Osteocyte (in vitro differentiated cells): ENCODE results near the gene TXLNA. TPM values are rescaled to one million over a fixed set of nuclear protein-coding genes. Genes with fewer than 3 reads are reported as not detected.

ENCODE experiments used
- DNase-seq: peaks from one replicate; pipeline ENCODE4 v3.0.0; 2021; ENCODE audit warnings: mixed read lengths; ENCODE audit not compliant: unreplicated experiment; ENCODE audit errors: extremely low spot score
- H3K27ac Mint-ChIP-seq: one replicate; pipeline ENCODE4 v1.8.0; 2021; ENCODE audit warnings: mild to moderate bottlenecking, mixed read lengths; ENCODE audit not compliant: unreplicated experiment
- H3K27me3 Mint-ChIP-seq: one replicate; pipeline ENCODE4 v1.8.0; 2021; ENCODE audit warnings: mixed read lengths; ENCODE audit not compliant: unreplicated experiment
- H3K36me3 Mint-ChIP-seq: one replicate; pipeline ENCODE4 v1.8.0; 2021; ENCODE audit warnings: mixed read lengths; ENCODE audit not compliant: unreplicated experiment
- H3K4me1 Mint-ChIP-seq: one replicate; pipeline ENCODE4 v1.8.0; 2021; ENCODE audit warnings: mixed read lengths; ENCODE audit not compliant: unreplicated experiment
- H3K4me3 Mint-ChIP-seq: one replicate; pipeline ENCODE4 v1.8.0; 2021; ENCODE audit warnings: mild to moderate bottlenecking, moderate library complexity, mixed read lengths; ENCODE audit not compliant: unreplicated experiment
- H3K9me3 Mint-ChIP-seq: one replicate; pipeline ENCODE4 v1.8.0; 2021; ENCODE audit warnings: mixed read lengths; ENCODE audit not compliant: unreplicated experiment
- total RNA-seq: library from RNA; stranded (reverse); gene quantifications from 2 replicates; pipeline ENCODE4 v1.2.1, GENCODE V29; 2021
- TF ChIP-seq, protein P1 (sequence below): fragments of 200-600 bp; sonication (generic); IDR thresholded peaks from 2 replicates; pipeline ENCODE4 v1.5.0; 2021; ENCODE audit warnings: antibody characterized with exemption, mild to moderate bottlenecking, moderate library complexity

TXLNA gene
- total RNA-seq, 1 donor from 2014 or later: 77.3 TPM

DNA sequence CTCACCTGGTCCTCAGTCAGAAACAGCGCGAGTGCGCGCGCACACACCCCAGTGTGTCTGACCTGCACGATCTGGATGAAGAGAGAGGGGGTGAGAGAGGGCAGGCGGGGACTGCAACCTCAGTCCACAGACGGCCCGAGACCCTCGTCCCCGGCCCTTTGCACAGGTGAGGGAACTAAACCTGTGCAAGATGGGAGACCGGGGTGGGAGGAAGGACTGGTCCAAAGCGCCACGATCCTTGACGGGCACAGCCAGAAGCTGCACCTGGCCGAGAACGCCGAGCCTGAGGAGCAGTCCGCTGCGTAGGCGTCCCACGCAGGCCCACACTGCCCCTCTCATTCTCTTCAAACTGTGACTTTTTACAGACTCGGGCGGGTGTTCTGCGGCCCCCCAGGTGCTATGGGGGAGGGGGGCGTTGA is 25.5 kb downstream of the TXLNA start:
- TF ChIP-seq, protein P1, sequence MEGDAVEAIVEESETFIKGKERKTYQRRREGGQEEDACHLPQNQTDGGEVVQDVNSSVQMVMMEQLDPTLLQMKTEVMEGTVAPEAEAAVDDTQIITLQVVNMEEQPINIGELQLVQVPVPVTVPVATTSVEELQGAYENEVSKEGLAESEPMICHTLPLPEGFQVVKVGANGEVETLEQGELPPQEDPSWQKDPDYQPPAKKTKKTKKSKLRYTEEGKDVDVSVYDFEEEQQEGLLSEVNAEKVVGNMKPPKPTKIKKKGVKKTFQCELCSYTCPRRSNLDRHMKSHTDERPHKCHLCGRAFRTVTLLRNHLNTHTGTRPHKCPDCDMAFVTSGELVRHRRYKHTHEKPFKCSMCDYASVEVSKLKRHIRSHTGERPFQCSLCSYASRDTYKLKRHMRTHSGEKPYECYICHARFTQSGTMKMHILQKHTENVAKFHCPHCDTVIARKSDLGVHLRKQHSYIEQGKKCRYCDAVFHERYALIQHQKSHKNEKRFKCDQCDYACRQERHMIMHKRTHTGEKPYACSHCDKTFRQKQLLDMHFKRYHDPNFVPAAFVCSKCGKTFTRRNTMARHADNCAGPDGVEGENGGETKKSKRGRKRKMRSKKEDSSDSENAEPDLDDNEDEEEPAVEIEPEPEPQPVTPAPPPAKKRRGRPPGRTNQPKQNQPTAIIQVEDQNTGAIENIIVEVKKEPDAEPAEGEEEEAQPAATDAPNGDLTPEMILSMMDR: no peak
- H3K9me3 Mint-ChIP-seq: no peaks in the 10 kb centered on the region
- peaks cover 26% of the 10 kb centered on the region for H3K4me1 Mint-ChIP-seq
- no peaks in the 10 kb centered on the region for H3K27me3 Mint-ChIP-seq
- no peaks in the 10 kb centered on the region for H3K36me3 Mint-ChIP-seq
- peak overlapping the region; percentile 85 for H3K4me3 Mint-ChIP-seq
- DNase-seq: no peak
- peak overlapping the region; percentile 84 for H3K27ac Mint-ChIP-seq

DNA sequence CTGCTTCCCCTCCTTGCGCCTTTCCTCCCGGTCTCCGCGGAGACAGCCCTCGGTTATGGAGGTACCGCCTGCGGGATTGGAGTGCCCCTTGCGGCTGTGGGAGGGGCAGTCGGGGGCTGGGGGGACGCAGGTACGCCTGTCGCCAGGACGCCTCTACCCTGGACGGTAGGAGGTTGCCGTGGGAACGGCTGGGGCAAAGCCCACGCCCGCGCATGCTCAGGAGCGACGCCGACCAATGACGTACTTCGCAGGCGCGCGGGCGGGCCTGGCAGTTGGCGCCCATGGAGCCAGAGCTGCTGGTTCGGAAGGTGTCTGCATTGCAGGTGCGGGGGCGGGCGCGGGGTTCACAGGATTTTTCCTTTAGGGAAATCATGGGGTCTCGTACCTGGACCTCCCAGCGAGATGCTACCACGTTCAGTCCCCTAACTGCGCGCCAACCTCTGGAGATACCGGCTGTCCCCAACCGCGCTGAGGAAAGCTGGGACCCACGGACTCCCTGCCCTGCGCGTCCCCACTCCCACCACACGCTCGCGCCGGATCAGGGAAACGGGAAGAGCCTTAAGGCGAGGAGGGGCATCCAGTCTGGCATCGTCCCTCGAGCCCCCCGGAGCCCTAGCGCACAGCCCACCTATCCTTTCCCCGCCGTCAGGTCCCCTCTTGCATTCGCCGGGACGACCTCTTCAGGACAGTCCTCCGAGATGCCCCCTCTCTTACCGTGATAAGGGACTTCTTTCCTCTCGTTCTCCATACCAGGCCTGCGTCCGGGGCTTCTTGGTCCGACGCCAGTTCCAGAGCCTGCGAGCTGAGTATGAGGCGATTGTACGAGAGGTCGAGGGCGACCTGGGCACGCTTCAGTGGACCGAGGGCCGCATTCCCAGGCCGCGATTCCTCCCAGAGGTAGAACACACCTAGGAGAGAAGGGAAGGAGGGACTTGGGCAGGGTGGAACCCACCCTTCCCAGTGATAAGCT is 26.2 kb downstream of the TXLNA start, which contains the start of gene IQCC:
TSS of gene IQCC (plus strand) at position 271 of the 970 bp plus-strand sequence. CDS start at position 282, 11 bp downstream.
- peaks cover 22% of the 10 kb centered on the region for H3K4me1 Mint-ChIP-seq
- no peaks in the 10 kb centered on the region for H3K36me3 Mint-ChIP-seq
- peak within 1 kb of the TSS; percentile 84 for H3K27ac Mint-ChIP-seq
- peak; percentile 95 for DNase-seq
- peak within 1 kb of the TSS; percentile 85 for H3K4me3 Mint-ChIP-seq
- TF ChIP-seq, protein P1: no peak
- H3K9me3 Mint-ChIP-seq: no peaks in the 10 kb centered on the region
- no peaks in the 10 kb centered on the region for H3K27me3 Mint-ChIP-seq

DNA sequence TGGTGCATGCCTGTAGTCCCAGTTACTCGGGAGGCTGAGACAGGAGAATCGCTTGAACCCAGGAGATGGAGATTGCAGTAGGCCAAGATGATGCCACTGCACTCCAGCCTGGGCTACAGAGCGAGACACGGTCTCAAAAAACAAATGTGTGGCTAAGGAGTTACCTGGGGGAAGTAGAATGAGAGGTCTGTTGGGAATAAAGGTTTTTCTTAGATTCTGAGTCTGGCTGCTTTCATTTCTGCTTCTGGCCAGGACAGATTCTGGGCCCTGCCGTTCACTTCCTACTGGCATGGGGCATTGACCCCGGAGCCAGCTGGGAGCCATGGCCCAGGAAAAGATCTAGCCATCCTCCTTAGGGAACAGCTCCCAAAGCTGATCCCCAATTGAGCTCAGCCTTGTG is 29.0 kb downstream of the TXLNA start:
- no peaks in the 10 kb centered on the region for H3K36me3 Mint-ChIP-seq
- no peak overlapping the region for H3K27ac Mint-ChIP-seq
- TF ChIP-seq, protein P1: no peak
- H3K9me3 Mint-ChIP-seq: no peaks in the 10 kb centered on the region
- no peaks in the 10 kb centered on the region for H3K27me3 Mint-ChIP-seq
- no peak overlapping the region for H3K4me3 Mint-ChIP-seq
- H3K4me1 Mint-ChIP-seq: peaks cover 12% of the 10 kb centered on the region
- DNase-seq: no peak

DNA sequence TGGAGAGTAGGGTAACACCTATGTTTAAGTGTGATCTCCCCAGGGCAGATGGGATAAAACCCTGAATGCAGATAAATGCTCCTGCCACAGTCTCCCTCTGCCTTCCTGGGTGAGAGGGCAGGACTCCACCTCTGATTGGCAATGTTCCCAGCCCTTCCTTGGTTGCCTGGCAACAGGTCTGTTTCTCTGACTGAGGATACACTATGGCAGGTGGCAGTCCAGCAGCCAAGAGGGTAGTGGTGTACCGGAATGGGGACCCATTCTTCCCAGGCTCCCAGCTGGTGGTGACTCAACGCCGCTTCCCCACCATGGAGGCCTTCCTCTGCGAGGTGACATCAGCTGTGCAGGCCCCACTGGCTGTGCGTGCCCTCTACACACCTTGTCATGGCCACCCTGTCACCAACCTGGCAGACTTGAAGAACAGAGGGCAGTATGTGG is 29.4 kb downstream of the TXLNA start, which contains the start of gene DCDC2B:
TSS of gene DCDC2B (plus strand) at position 199 of the 438 bp plus-strand sequence. CDS start at position 204, 5 bp downstream.
- DNase-seq: no peak
- Mint-ChIP-seq H3K27me3 (no peaks in the 10 kb centered on the region), H3K4me1 (peaks cover 12% of the 10 kb centered on the region), H3K27ac (peak within 1 kb of the TSS; percentile 32), H3K4me3 (no peak within 1 kb of the TSS), H3K36me3 (no peaks in the 10 kb centered on the region), H3K9me3 (no peaks in the 10 kb centered on the region)
- TF ChIP-seq, protein P1: no peak
